Nephron (organoid): ENCODE measurements around the gene HEATR5A.

Source experiments
- H3K27ac Mint-ChIP-seq, 3 experiments: 2 replicates each; pipeline ENCODE4 v1.8.0; 2020; ENCODE audit warnings: mixed read lengths in 3 of 3, mild to moderate bottlenecking in 2 of 3, moderate library complexity in 1 of 3
- H3K27me3 Mint-ChIP-seq: 2 replicates; pipeline ENCODE4 v1.8.0; 2021; ENCODE audit warnings: low read depth, mild to moderate bottlenecking, moderate library complexity, mixed read lengths
- H3K36me3 Mint-ChIP-seq: 2 replicates; pipeline ENCODE4 v1.8.0; 2020; ENCODE audit warnings: low read depth, mixed read lengths
- H3K4me1 Mint-ChIP-seq: 2 replicates; pipeline ENCODE4 v1.8.0; 2020; ENCODE audit warnings: mixed read lengths
- H3K4me3 Mint-ChIP-seq, 3 experiments: 2 replicates each; pipeline ENCODE4 v1.8.0; 2020; ENCODE audit warnings: mild to moderate bottlenecking in 3 of 3, mixed read lengths in 3 of 3, moderate library complexity in 2 of 3
- H3K9me3 Mint-ChIP-seq: 2 replicates; pipeline ENCODE4 v1.8.0; 2020; ENCODE audit warnings: mixed read lengths
- CTCF ChIP-seq, 3 experiments: fragments of 200-600 bp; sonication (generic); IDR thresholded peaks; one replicate each; pipeline ENCODE4 v1.5.0; 2021; ENCODE audit warnings: antibody characterized with exemption in 3 of 3; ENCODE audit not compliant: unreplicated experiment in 3 of 3

HEATR5A gene

GRCh38 chr14:31391473-31391872 is 28.9 kb downstream of the HEATR5A start:
- peaks cover 15% of the 10 kb centered on the region for H3K4me1 Mint-ChIP-seq
- TF ChIP-seq CTCF (IDR thresholded peaks at IDR 0.05; ENCODE audit: unreplicated experiment in 3 of 3): no peak
- H3K36me3 Mint-ChIP-seq: peaks cover 21% of the 10 kb centered on the region
- H3K27ac Mint-ChIP-seq: no peak overlapping the region
- no peak overlapping the region for H3K4me3 Mint-ChIP-seq
- H3K9me3 Mint-ChIP-seq: no peaks in the 10 kb centered on the region
- no peaks in the 10 kb centered on the region for H3K27me3 Mint-ChIP-seq

GRCh38 chr14:31389946-31390345 is 30.4 kb downstream of the HEATR5A start:
- no peaks in the 10 kb centered on the region for H3K27me3 Mint-ChIP-seq
- no peak overlapping the region for H3K4me3 Mint-ChIP-seq
- peak overlapping the region; percentile 31 to 72 (median 51) for H3K27ac Mint-ChIP-seq
- peaks cover 17% of the 10 kb centered on the region for H3K36me3 Mint-ChIP-seq
- no peak for TF ChIP-seq CTCF (IDR thresholded peaks at IDR 0.05; ENCODE audit: unreplicated experiment in 3 of 3)
- no peaks in the 10 kb centered on the region for H3K9me3 Mint-ChIP-seq
- H3K4me1 Mint-ChIP-seq: peaks cover 15% of the 10 kb centered on the region

- Mint-ChIP-seq H3K9me3 (no peaks in the 10 kb centered on the region), H3K27ac (peak overlapping the region; percentile 31 to 72 (median 51)), H3K4me3 (no peak overlapping the region), H3K36me3 (peaks cover 19% of the 10 kb centered on the region), H3K27me3 (no peaks in the 10 kb centered on the region), H3K4me1 (peaks cover 15% of the 10 kb centered on the region)
- TF ChIP-seq CTCF (IDR thresholded peaks at IDR 0.05; ENCODE audit: unreplicated experiment in 3 of 3): no peak
Measured at GRCh38 chr14:31388687-31389413, 31.5 kb downstream of the HEATR5A start.

- peaks cover 22% of the 10 kb centered on the region for H3K36me3 Mint-ChIP-seq
Measured at GRCh38 chr14:31387091-31387490, 33.3 kb downstream of the HEATR5A start.

GRCh38 chr14:31386271-31386670 is 34.1 kb downstream of the HEATR5A start:
- no peaks in the 10 kb centered on the region for H3K27me3 Mint-ChIP-seq
- TF ChIP-seq CTCF (IDR thresholded peaks at IDR 0.05; ENCODE audit: unreplicated experiment in 3 of 3): no peak
- H3K36me3 Mint-ChIP-seq: peaks cover 22% of the 10 kb centered on the region
- H3K4me3 Mint-ChIP-seq: no peak overlapping the region
- H3K9me3 Mint-ChIP-seq: no peaks in the 10 kb centered on the region
- peaks cover 15% of the 10 kb centered on the region for H3K4me1 Mint-ChIP-seq
- H3K27ac Mint-ChIP-seq: no peak overlapping the region

More at GRCh38 chr14:31387091-31387490, 33.3 kb downstream of the HEATR5A start:
- peak overlapping the region in 1 of 3 experiments; percentile 71 for H3K27ac Mint-ChIP-seq
- H3K4me3 Mint-ChIP-seq: no peak overlapping the region
- H3K27me3 Mint-ChIP-seq: no peaks in the 10 kb centered on the region
- H3K4me1 Mint-ChIP-seq: peaks cover 15% of the 10 kb centered on the region
- no peaks in the 10 kb centered on the region for H3K9me3 Mint-ChIP-seq
- no peak for TF ChIP-seq CTCF (IDR thresholded peaks at IDR 0.05; ENCODE audit: unreplicated experiment in 3 of 3)

GRCh38 chr14:31382221-31382620 is 38.1 kb downstream of the HEATR5A start:
- H3K4me1 Mint-ChIP-seq: no peaks in the 10 kb centered on the region
- H3K4me3 Mint-ChIP-seq: no peak overlapping the region
- no peak for TF ChIP-seq CTCF (IDR thresholded peaks at IDR 0.05; ENCODE audit: unreplicated experiment in 3 of 3)
- H3K9me3 Mint-ChIP-seq: no peaks in the 10 kb centered on the region
- peaks cover 29% of the 10 kb centered on the region for H3K36me3 Mint-ChIP-seq
- no peaks in the 10 kb centered on the region for H3K27me3 Mint-ChIP-seq
- H3K27ac Mint-ChIP-seq: no peak overlapping the region
